Measurements from ENCODE around the gene RAB3C. TPM values are rescaled to one million over a fixed set of nuclear protein-coding genes. Genes with fewer than 3 reads are reported as not detected.

RAB3C gene
- total RNA-seq, 1 donor from 2014 or later: 3.8 TPM

DNA sequence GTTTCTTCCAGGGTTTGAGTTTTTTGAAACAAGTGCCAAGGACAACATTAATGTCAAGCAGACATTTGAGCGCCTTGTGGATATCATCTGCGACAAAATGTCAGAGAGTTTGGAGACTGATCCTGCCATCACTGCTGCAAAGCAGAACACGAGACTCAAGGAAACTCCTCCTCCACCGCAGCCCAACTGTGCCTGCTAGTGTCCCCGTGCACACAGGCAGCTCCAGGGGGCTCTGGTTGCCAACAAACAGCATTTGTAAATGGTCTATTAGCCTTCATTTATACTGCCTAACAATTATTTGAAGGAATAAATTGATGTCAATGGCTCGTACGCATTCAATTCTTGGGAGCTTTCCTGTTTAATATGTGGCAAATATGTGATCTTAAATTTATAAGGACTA is 268.3 kb downstream of the RAB3C start:
- H3K9me3 Mint-ChIP-seq: no peaks in the 10 kb centered on the region
- Histone ChIP-seq H3K9me3 (ENCODE audit: low read depth) (no peaks in the 10 kb centered on the region), H3K27me3 (no peaks in the 10 kb centered on the region), H2AFZ (replicated peaks) (no peak overlapping the region), H3K79me2 (ENCODE audit: low read depth) (no peaks in the 10 kb centered on the region), H3K9ac (no peak overlapping the region), H3K4me3 (no peak overlapping the region), H3F3A (ENCODE audit: low read depth) (no peaks in the 10 kb centered on the region), H3K4me1 (peaks cover 11% of the 10 kb centered on the region), H4K20me1 (ENCODE audit: low read depth) (no peaks in the 10 kb centered on the region), H3K36me3 (no peaks in the 10 kb centered on the region), H3K27ac (no peak overlapping the region), H3K4me2 (no peak overlapping the region)
- H3K4me3 Mint-ChIP-seq: no peak overlapping the region
- no peaks in the 10 kb centered on the region for H3K27me3 Mint-ChIP-seq (ENCODE audit: insufficient read depth, low read depth)
- TF ChIP-seq, protein P1, sequence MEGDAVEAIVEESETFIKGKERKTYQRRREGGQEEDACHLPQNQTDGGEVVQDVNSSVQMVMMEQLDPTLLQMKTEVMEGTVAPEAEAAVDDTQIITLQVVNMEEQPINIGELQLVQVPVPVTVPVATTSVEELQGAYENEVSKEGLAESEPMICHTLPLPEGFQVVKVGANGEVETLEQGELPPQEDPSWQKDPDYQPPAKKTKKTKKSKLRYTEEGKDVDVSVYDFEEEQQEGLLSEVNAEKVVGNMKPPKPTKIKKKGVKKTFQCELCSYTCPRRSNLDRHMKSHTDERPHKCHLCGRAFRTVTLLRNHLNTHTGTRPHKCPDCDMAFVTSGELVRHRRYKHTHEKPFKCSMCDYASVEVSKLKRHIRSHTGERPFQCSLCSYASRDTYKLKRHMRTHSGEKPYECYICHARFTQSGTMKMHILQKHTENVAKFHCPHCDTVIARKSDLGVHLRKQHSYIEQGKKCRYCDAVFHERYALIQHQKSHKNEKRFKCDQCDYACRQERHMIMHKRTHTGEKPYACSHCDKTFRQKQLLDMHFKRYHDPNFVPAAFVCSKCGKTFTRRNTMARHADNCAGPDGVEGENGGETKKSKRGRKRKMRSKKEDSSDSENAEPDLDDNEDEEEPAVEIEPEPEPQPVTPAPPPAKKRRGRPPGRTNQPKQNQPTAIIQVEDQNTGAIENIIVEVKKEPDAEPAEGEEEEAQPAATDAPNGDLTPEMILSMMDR (IDR thresholded peaks at IDR 0.05): no peak
- TF ChIP-seq EZH2phosphoT487 (IDR thresholded peaks at IDR 0.05) (no peak), EZH2 (IDR thresholded peaks at IDR 0.05) (no peak)
- no peak overlapping the region for H3K27ac Mint-ChIP-seq
- DNase-seq (ENCODE audit: low spot score): peak; percentile 10
- H3K36me3 Mint-ChIP-seq: no peaks in the 10 kb centered on the region
- peaks cover 28% of the 10 kb centered on the region for H3K4me1 Mint-ChIP-seq

DNA sequence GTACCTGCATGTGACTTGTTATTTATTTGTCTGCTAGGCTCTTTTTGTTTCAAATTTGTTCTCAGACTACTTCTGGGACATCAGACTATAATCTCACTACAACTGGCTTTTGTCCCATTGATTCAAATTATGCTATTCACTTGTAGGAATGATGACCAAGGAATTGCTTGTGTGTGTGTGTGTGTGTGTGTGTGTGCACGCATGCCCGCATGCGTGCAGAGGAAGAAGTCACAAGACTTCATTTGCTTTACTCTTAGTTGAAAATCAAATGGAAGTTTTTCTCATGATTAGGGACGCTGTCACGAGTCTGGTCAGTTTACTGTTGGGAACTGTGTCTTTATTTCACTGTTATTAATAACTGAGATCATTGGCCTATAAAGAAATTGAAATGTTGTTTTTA is 268.7 kb downstream of the RAB3C start:
- Histone ChIP-seq H3K79me2 (ENCODE audit: low read depth) (no peaks in the 10 kb centered on the region), H3K27ac (no peak overlapping the region), H3F3A (ENCODE audit: low read depth) (no peaks in the 10 kb centered on the region), H3K4me1 (peaks cover 11% of the 10 kb centered on the region), H3K9me3 (ENCODE audit: low read depth) (no peaks in the 10 kb centered on the region), H4K20me1 (ENCODE audit: low read depth) (no peaks in the 10 kb centered on the region), H3K4me2 (no peak overlapping the region), H2AFZ (replicated peaks) (no peak overlapping the region), H3K27me3 (no peaks in the 10 kb centered on the region), H3K9ac (no peak overlapping the region), H3K36me3 (no peaks in the 10 kb centered on the region), H3K4me3 (no peak overlapping the region)
- H3K27ac Mint-ChIP-seq: no peak overlapping the region
- H3K27me3 Mint-ChIP-seq (ENCODE audit: insufficient read depth, low read depth): no peaks in the 10 kb centered on the region
- no peaks in the 10 kb centered on the region for H3K36me3 Mint-ChIP-seq
- TF ChIP-seq EZH2 (IDR thresholded peaks at IDR 0.05) (no peak), EZH2phosphoT487 (IDR thresholded peaks at IDR 0.05) (no peak)
- TF ChIP-seq, protein P1 (IDR thresholded peaks at IDR 0.05): no peak
- H3K4me3 Mint-ChIP-seq: no peak overlapping the region
- no peaks in the 10 kb centered on the region for H3K9me3 Mint-ChIP-seq
- peaks cover 28% of the 10 kb centered on the region for H3K4me1 Mint-ChIP-seq
- DNase-seq (ENCODE audit: low spot score): no peak

DNA sequence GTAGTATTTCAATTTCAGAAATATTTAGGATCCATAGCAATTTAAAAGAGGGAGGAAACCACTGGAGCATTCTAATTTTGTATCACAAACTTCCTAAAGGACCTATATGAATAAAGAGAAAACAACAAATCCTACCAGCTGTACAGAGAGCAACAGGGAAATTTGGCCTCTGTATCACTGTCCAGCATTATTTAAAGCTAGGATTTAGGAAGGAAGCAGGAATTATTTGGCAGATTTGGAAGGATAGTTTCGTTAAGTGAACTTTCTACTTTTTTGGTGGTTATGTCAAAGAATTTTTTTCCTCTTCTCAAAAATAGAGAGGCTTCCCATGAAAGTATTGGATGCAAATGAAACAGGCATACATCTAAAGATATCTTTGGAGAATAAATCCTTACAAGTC is 269.7 kb downstream of the RAB3C start:
- H3K4me1 ChIP-seq: peaks cover 11% of the 10 kb centered on the region
- H2AFZ ChIP-seq (replicated peaks): no peak overlapping the region
- no peak overlapping the region for H3K9ac ChIP-seq
- no peaks in the 10 kb centered on the region for H3K27me3 ChIP-seq
- no peaks in the 10 kb centered on the region for H3K36me3 Mint-ChIP-seq
- H3K27me3 Mint-ChIP-seq (ENCODE audit: insufficient read depth, low read depth): no peaks in the 10 kb centered on the region
- H3K9me3 ChIP-seq (ENCODE audit: low read depth): no peaks in the 10 kb centered on the region
- H3K9me3 Mint-ChIP-seq: no peaks in the 10 kb centered on the region
- TF ChIP-seq EZH2phosphoT487 (IDR thresholded peaks at IDR 0.05) (no peak), EZH2 (IDR thresholded peaks at IDR 0.05) (no peak)
- TF ChIP-seq, protein P1 (IDR thresholded peaks at IDR 0.05): no peak
- H3K4me3 ChIP-seq: no peak overlapping the region
- H3K27ac ChIP-seq: no peak overlapping the region
- H3K27ac Mint-ChIP-seq: no peak overlapping the region
- H3K4me2 ChIP-seq: no peak overlapping the region
- H3F3A ChIP-seq (ENCODE audit: low read depth): no peaks in the 10 kb centered on the region
- no peaks in the 10 kb centered on the region for H3K36me3 ChIP-seq
- H3K79me2 ChIP-seq (ENCODE audit: low read depth): no peaks in the 10 kb centered on the region
- H4K20me1 ChIP-seq (ENCODE audit: low read depth): no peaks in the 10 kb centered on the region
- DNase-seq (ENCODE audit: low spot score): no peak
- peaks cover 28% of the 10 kb centered on the region for H3K4me1 Mint-ChIP-seq
- H3K4me3 Mint-ChIP-seq: no peak overlapping the region

Measured in neural progenitor cell (in vitro differentiated cells).